ENCODE results near the gene PPP1R9B. TPM values are rescaled to one million over a fixed set of nuclear protein-coding genes. Genes with fewer than 3 reads are reported as not detected.

Gene PPP1R9B
- total RNA-seq, 2 donors from 2014 or later = 24.1 to 34.6 TPM

DNA sequence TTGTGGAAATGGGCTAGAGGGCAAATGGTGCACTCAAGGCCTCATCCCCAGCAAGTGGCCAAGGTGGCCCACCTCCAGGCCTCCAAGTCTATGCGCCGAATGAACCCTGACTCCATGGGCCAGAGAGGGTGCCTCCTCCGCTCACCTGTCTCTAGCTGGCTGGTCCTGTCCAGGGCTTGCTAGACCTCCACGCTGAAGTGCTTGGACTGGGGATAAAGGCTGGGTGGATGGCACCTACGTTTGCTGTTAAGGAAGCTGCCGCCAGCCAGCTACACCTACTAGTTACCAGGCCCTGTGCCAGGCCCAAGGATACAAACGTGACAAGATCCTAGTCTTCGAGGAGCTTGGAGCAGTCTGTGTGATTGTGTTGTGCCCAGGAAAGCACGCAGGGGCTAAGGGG lies 14.6 kb upstream of the PPP1R9B start:
- no peaks in the 10 kb centered on the region for H3K9me3 ChIP-seq (ENCODE audit: control insufficient read depth, low read length)

DNA sequence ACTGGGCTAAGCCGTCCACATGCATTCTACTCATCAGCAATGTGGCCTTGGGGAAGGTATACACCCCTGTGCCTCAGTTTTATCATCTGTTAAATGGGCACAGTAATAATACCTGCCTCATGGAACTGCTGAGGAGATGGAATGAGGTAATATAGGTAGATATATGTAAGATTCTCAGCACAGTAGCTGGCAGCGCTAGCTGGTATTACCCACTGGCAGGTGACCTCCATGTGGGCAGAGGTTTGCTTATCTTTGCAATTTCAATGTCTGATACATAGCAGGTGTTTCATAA lies 14.2 kb upstream of the PPP1R9B start:
- Mint-ChIP-seq H3K4me1 (peaks cover 9% of the 10 kb centered on the region), H3K4me3 (no peak overlapping the region), H3K36me3 (ENCODE audit: low read depth) (no peaks in the 10 kb centered on the region), H3K9me3 (no peaks in the 10 kb centered on the region), H3K27ac (no peak overlapping the region), H3K27me3 (ENCODE audit: insufficient read depth) (peaks cover 24% of the 10 kb centered on the region)
- no peak overlapping the region for H3K27ac ChIP-seq (ENCODE audit: low read depth, low read length)
- H3K27me3 ChIP-seq (ENCODE audit: control insufficient read depth, insufficient read depth, low read length, poor library complexity, severe bottlenecking) = no peaks in the 10 kb centered on the region
- 92 to 98% methylated on average over 2 of the region's 2 CpGs for WGBS, 2 experiments (ENCODE audit: insufficient coverage in 1 of 2, insufficient read length in 1 of 2)
- no peaks in the 10 kb centered on the region for H3K36me3 ChIP-seq (ENCODE audit: control insufficient read depth, insufficient read depth, low read length)
- no peaks in the 10 kb centered on the region for H3K9me3 ChIP-seq (ENCODE audit: control insufficient read depth, low read length)
- TF ChIP-seq, protein P1, sequence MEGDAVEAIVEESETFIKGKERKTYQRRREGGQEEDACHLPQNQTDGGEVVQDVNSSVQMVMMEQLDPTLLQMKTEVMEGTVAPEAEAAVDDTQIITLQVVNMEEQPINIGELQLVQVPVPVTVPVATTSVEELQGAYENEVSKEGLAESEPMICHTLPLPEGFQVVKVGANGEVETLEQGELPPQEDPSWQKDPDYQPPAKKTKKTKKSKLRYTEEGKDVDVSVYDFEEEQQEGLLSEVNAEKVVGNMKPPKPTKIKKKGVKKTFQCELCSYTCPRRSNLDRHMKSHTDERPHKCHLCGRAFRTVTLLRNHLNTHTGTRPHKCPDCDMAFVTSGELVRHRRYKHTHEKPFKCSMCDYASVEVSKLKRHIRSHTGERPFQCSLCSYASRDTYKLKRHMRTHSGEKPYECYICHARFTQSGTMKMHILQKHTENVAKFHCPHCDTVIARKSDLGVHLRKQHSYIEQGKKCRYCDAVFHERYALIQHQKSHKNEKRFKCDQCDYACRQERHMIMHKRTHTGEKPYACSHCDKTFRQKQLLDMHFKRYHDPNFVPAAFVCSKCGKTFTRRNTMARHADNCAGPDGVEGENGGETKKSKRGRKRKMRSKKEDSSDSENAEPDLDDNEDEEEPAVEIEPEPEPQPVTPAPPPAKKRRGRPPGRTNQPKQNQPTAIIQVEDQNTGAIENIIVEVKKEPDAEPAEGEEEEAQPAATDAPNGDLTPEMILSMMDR (conservative IDR thresholded peaks at IDR 0.05) = no peak
- no peak overlapping the region for H3K4me3 ChIP-seq (ENCODE audit: low read length)
- no peak overlapping the region for H3K9ac ChIP-seq (ENCODE audit: extremely low read depth, low read length, poor library complexity, severe bottlenecking)
- DNase-seq = no peak
- H3K4me1 ChIP-seq (ENCODE audit: control insufficient read depth, insufficient read depth, low read length) = no peaks in the 10 kb centered on the region

More for the DNA sequence above, 14.6 kb upstream of the PPP1R9B start:
- H3K9ac ChIP-seq (ENCODE audit: extremely low read depth, low read length, poor library complexity, severe bottlenecking) = no peak overlapping the region
- no peak overlapping the region for H3K4me3 Mint-ChIP-seq
- peaks cover 21% of the 10 kb centered on the region for H3K27me3 Mint-ChIP-seq (ENCODE audit: insufficient read depth)
- H3K36me3 ChIP-seq (ENCODE audit: control insufficient read depth, insufficient read depth, low read length) = no peaks in the 10 kb centered on the region
- no peak overlapping the region for H3K27ac Mint-ChIP-seq
- H3K4me3 ChIP-seq (ENCODE audit: low read length) = no peak overlapping the region
- no peaks in the 10 kb centered on the region for H3K36me3 Mint-ChIP-seq (ENCODE audit: low read depth)
- peaks cover 9% of the 10 kb centered on the region for H3K4me1 Mint-ChIP-seq
- 88 to 94% methylated on average over 3 to 9 of the region's 9 CpGs for WGBS, 2 experiments (ENCODE audit: insufficient coverage in 1 of 2, insufficient read length in 1 of 2)
- H3K4me1 ChIP-seq (ENCODE audit: control insufficient read depth, insufficient read depth, low read length) = no peaks in the 10 kb centered on the region
- no peaks in the 10 kb centered on the region for H3K27me3 ChIP-seq (ENCODE audit: control insufficient read depth, insufficient read depth, low read length, poor library complexity, severe bottlenecking)
- no peak for DNase-seq
- no peak overlapping the region for H3K27ac ChIP-seq (ENCODE audit: low read depth, low read length)
- TF ChIP-seq, protein P1 (conservative IDR thresholded peaks at IDR 0.05) = no peak
- H3K9me3 Mint-ChIP-seq = no peaks in the 10 kb centered on the region

DNA sequence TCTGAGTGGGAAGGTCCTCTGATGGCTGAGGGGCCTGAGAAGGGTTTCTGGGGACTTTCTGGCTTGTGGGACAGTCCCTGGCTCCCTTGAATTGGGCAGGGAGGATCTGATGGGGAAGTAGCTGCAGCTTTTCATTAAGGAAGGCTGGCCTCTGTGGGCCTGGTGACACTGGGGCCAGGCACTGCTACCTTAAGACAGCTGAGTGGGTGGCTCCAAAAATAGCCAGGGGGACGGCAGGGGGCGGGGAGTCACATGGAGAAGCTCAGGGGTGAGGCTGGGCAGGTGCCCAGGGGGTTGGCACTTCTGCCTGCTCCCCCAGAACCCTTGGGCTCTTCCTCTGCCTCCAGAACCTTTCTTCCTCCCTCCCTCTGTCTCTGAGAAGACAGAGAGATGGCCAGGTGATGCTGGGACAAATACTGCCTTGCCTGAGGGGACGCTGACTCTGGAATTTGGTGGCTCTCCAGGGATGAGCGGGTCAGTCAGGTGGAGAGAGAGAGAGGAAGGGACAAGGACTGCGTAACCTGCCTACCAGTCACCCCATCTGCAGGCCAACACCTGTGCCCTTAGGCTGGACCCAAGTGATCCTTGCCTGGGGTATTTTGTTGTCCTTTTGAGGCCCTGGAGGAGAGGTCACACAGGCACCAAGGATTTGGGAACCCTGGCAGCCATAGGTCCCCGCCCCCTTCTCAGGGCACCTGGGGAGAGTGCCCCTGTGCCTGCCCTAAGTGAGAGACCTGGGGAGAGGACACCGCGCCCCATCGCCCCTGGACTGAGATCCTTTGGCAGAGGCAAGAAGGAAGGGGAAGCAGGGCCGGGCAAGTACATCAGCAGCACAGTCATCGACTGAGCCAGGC lies 13.6 kb upstream of the PPP1R9B start:
- Histone ChIP-seq H3K9me3 (ENCODE audit: control insufficient read depth, low read length) (no peaks in the 10 kb centered on the region), H3K27ac (ENCODE audit: low read depth, low read length) (no peak overlapping the region), H3K27me3 (ENCODE audit: control insufficient read depth, insufficient read depth, low read length, poor library complexity, severe bottlenecking) (no peaks in the 10 kb centered on the region), H3K36me3 (ENCODE audit: control insufficient read depth, insufficient read depth, low read length) (no peaks in the 10 kb centered on the region), H3K4me1 (ENCODE audit: control insufficient read depth, insufficient read depth, low read length) (no peaks in the 10 kb centered on the region), H3K4me3 (ENCODE audit: low read length) (no peak overlapping the region), H3K9ac (ENCODE audit: extremely low read depth, low read length, poor library complexity, severe bottlenecking) (no peak overlapping the region)
- Mint-ChIP-seq H3K36me3 (ENCODE audit: low read depth) (no peaks in the 10 kb centered on the region), H3K27me3 (ENCODE audit: insufficient read depth) (peaks cover 26% of the 10 kb centered on the region), H3K9me3 (no peaks in the 10 kb centered on the region), H3K27ac (no peak overlapping the region), H3K4me1 (peaks cover 9% of the 10 kb centered on the region), H3K4me3 (no peak overlapping the region)
- TF ChIP-seq, protein P1 (conservative IDR thresholded peaks at IDR 0.05) = no peak
- no peak for DNase-seq
- WGBS, 2 experiments (ENCODE audit: insufficient coverage in 1 of 2, insufficient read length in 1 of 2) = 89 to 91% methylated on average over 7 to 11 of the region's 11 CpGs
